Activated T-cell treated with anti-CD3 and anti-CD28 coated beads for 48 hours (primary cell): ENCODE results near the gene VTN.

Experiments used
- DNase-seq: peaks from one replicate; pipeline ENCODE4 v3.0.0-alpha.2; 2020; ENCODE audit warnings: low read depth

VTN gene

GRCh38 chr17:28320215-28321061 is 49.7 kb downstream of the VTN start:
- no peak for DNase-seq

GRCh38 chr17:28319598-28319935 is 50.5 kb downstream of the VTN start:
- no peak for DNase-seq

- peak; percentile 93 for DNase-seq
Observed at GRCh38 chr17:28318759-28319597, 51.1 kb downstream of the VTN start, which contains the start of gene TMEM97. Gene TMEM97, plus strand, starts transcription at chr17:28319200. Its CDS starts 40 bp downstream, at chr17:28319240.

GRCh38 chr17:28317966-28318758 is 51.9 kb downstream of the VTN start:
- DNase-seq = no peak
